GM06990 (cell line): Measurements from ENCODE around the gene UGT3A2.

Experiments
- DNase-seq: peaks from one replicate; pipeline ENCODE4 v3.0.0-alpha.2; 2011; ENCODE audit not compliant: insufficient read length; ENCODE audit errors: extremely low read depth
- H3K27me3 ChIP-seq: replicated peaks from 2 replicates; pipeline ENCODE4 v1.6.0; 2011; ENCODE audit warnings: low read length; ENCODE audit not compliant: control insufficient read depth, insufficient read depth
- H3K36me3 ChIP-seq: 2 replicates; pipeline ENCODE4 v1.5.1; 2011; ENCODE audit warnings: low read length; ENCODE audit not compliant: control insufficient read depth, insufficient read depth
- H3K4me3 ChIP-seq: replicated peaks from 2 replicates; pipeline ENCODE4 v1.5.1; 2011; ENCODE audit warnings: low read depth, mild to moderate bottlenecking, control low read depth, low read length
- CTCF ChIP-seq: IDR thresholded peaks from 2 replicates; pipeline ENCODE4 v1.5.1; 2011; ENCODE audit warnings: low read length, control low read depth, mild to moderate bottlenecking, inconsistent platforms; ENCODE audit not compliant: insufficient read depth, poor library complexity, severe bottlenecking

UGT3A2 gene

GRCh38 chr5:36017004-36017403 lies 49.7 kb downstream of the UGT3A2 start:
- no peak overlapping the region for H3K4me3 ChIP-seq
- no peak for TF ChIP-seq CTCF
- H3K27me3 ChIP-seq: no peaks in the 10 kb centered on the region
- DNase-seq: no peak
- no peaks in the 10 kb centered on the region for H3K36me3 ChIP-seq

- H3K4me3 ChIP-seq: no peak overlapping the region
- no peaks in the 10 kb centered on the region for H3K36me3 ChIP-seq
- DNase-seq: no peak
- TF ChIP-seq CTCF: no peak
- no peaks in the 10 kb centered on the region for H3K27me3 ChIP-seq
Measured at GRCh38 chr5:36013182-36013581, 53.5 kb downstream of the UGT3A2 start.

DNA sequence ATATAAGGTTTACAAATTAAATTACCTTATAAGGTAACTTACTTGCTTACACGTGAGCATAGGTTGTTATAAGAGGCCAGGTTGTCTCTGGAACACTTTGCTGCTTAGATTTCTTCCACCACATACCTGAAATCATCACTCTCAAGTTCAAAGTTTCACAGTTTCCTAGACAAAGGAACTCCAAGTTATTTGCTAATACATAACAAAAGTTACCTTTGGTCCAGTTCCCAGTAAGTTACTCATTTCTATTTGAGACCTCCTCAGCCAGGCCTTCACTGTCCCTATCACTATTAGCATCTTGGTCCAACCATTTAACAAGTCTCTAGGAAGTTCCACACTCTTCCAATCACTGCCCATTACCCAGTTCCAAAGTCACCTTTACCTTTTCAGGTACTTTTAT lies 57.0 kb downstream of the UGT3A2 start:
- Histone ChIP-seq H3K27me3 (no peaks in the 10 kb centered on the region), H3K36me3 (no peaks in the 10 kb centered on the region), H3K4me3 (no peak overlapping the region)
- DNase-seq: no peak
- no peak for TF ChIP-seq CTCF

DNA sequence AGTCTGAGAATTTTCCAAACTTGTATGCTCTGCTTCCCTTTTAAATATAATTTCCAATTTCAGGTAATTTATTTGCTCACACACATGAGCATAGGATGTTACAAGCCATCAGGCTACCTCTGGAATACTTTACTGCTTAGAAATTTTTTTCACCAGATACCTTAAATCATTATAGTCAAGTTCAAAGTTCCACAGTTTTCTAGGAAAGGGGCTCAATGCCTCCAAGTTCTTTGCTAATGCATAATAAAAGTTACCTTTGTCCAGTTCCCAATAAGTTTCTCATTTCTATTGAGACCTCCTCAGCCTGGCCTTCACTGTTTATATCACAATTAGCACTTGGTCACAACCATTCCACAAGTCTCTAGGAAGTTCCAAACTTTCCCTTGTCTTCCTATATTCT lies 59.3 kb downstream of the UGT3A2 start:
- no peak for TF ChIP-seq CTCF
- no peak for DNase-seq
- no peaks in the 10 kb centered on the region for H3K36me3 ChIP-seq
- no peak overlapping the region for H3K4me3 ChIP-seq
- H3K27me3 ChIP-seq: no peaks in the 10 kb centered on the region

- no peak for DNase-seq
Measured at GRCh38 chr5:36006163-36006562, 60.5 kb downstream of the UGT3A2 start.

More at GRCh38 chr5:36006163-36006562, 60.5 kb downstream of the UGT3A2 start:
- no peak for TF ChIP-seq CTCF
- no peaks in the 10 kb centered on the region for H3K27me3 ChIP-seq
- H3K4me3 ChIP-seq: no peak overlapping the region
- H3K36me3 ChIP-seq: no peaks in the 10 kb centered on the region
